Left ventricle myocardium inferior (tissue), 1 donor: ENCODE data around the gene UNC13A. TPM values are rescaled to one million over a fixed set of nuclear protein-coding genes. Genes with fewer than 3 reads are reported as not detected.
"Not testable (repeated sequence)": the region's sequence is repeated elsewhere in the genome, so short reads cannot be mapped to it uniquely, and the experiment has no call there.

Experiments
- DNase-seq: peaks from one replicate; pipeline ENCODE4 v3.0.0-alpha.2; 2020
- H3K27ac ChIP-seq: fragments of 200-600 bp; replicated peaks from 2 replicates; pipeline ENCODE4 v1.8.0; 2021
- H3K27me3 ChIP-seq: fragments of 200-600 bp; 2 replicates; pipeline ENCODE4 v1.8.0; 2021; ENCODE audit warnings: low read depth
- H3K36me3 ChIP-seq: fragments of 200-600 bp; 2 replicates; pipeline ENCODE4 v1.8.0; 2021
- H3K4me1 ChIP-seq: fragments of 200-600 bp; 2 replicates; pipeline ENCODE4 v1.8.0; 2021
- H3K4me3 ChIP-seq: fragments of 200-600 bp; 2 replicates; pipeline ENCODE4 v1.8.0; 2021; ENCODE audit warnings: mild to moderate bottlenecking, moderate library complexity
- H3K9me3 ChIP-seq: fragments of 200-600 bp; replicated peaks from 2 replicates; pipeline ENCODE4 v1.8.0; 2021
- CTCF ChIP-seq: fragments of 200-600 bp; IDR thresholded peaks from 2 replicates; pipeline ENCODE4 v1.8.0; 2021; ENCODE audit warnings: antibody characterized with exemption, mild to moderate bottlenecking, borderline replicate concordance
- intact Hi-C: fragments of 100-400 bp; cut with micrococcal nuclease; formaldehyde crosslinking; loops from one replicate; pipeline ENCODE4 v1.11.0; 2022
- total RNA-seq: library from RNA; stranded (reverse); fragmentation: NEBNext Ultra II Directional; extraction: Animal tissue kit (Norgen Biotek cat#: 25700); gene quantifications from one replicate; pipeline ENCODE4 v1.2.1, GENCODE V29; 2021
- donor health status: DM: no; HTN: yes; CAD: no; lungs with severe emphysema.

The UNC13A gene
- total RNA-seq, 1 donor from 2014 or later: 0.05 TPM

- H3K4me1 ChIP-seq: peaks cover 84% of the 10 kb centered on the region
- intact Hi-C loops: no loop called here
These were observed 131.2 kb downstream of the UNC13A start for GRCh38 chr19:17556995-17557394.

GRCh38 chr19:17555929-17556813, 132.0 kb downstream of the UNC13A start:
- intact Hi-C loops: no loop called here
- H3K27me3 ChIP-seq: no peaks in the 10 kb centered on the region
- no peaks in the 10 kb centered on the region for H3K9me3 ChIP-seq
- peak overlapping the region; percentile 95 for H3K27ac ChIP-seq
- H3K4me1 ChIP-seq: peaks cover 78% of the 10 kb centered on the region
- H3K36me3 ChIP-seq: peaks cover 38% of the 10 kb centered on the region
- peak; percentile 70 for DNase-seq
- peak overlapping the region; percentile 86 for H3K4me3 ChIP-seq
- TF ChIP-seq CTCF: no peak

More at GRCh38 chr19:17556995-17557394, 131.2 kb downstream of the UNC13A start:
- Histone ChIP-seq H3K27me3 (no peaks in the 10 kb centered on the region), H3K27ac (peak overlapping the region; percentile 95), H3K9me3 (no peaks in the 10 kb centered on the region), H3K4me3 (peak overlapping the region; percentile 86), H3K36me3 (peaks cover 40% of the 10 kb centered on the region)
- no peak for TF ChIP-seq CTCF
- no peak for DNase-seq

GRCh38 chr19:17555480-17555928, 132.7 kb downstream of the UNC13A start, which contains the start of gene COLGALT1:
Gene COLGALT1 (plus strand): TSS chr19:17555649. CDS start chr19:17555714, 65 bp downstream.
- intact Hi-C loops: no loop called here
- peak within 1 kb of the TSS; percentile 86 for H3K4me3 ChIP-seq

GRCh38 chr19:17554968-17555479, 133.1 kb downstream of the UNC13A start:
- Histone ChIP-seq H3K36me3 (peaks cover 26% of the 10 kb centered on the region), H3K4me3 (peak overlapping the region; percentile 86), H3K27me3 (no peaks in the 10 kb centered on the region), H3K4me1 (peaks cover 67% of the 10 kb centered on the region), H3K9me3 (no peaks in the 10 kb centered on the region), H3K27ac (peak overlapping the region; percentile 95)
- TF ChIP-seq CTCF: no peak
- intact Hi-C loops: no loop called here
- no peak for DNase-seq

More at GRCh38 chr19:17555480-17555928, 132.7 kb downstream of the UNC13A start, which contains the start of gene COLGALT1:
- TF ChIP-seq CTCF: no peak
- Histone ChIP-seq H3K9me3 (no peaks in the 10 kb centered on the region), H3K4me1 (peaks cover 71% of the 10 kb centered on the region), H3K36me3 (peaks cover 31% of the 10 kb centered on the region), H3K27me3 (no peaks in the 10 kb centered on the region), H3K27ac (peak within 1 kb of the TSS; percentile 95)
- peak; percentile 100 for DNase-seq

GRCh38 chr19:17553256-17553655, 134.9 kb downstream of the UNC13A start:
- no peak overlapping the region for H3K4me3 ChIP-seq
- H3K27me3 ChIP-seq: no peaks in the 10 kb centered on the region
- peak overlapping the region; percentile 88 for H3K27ac ChIP-seq
- peak; percentile 73 for DNase-seq
- intact Hi-C loops: no loop called here
- peaks cover 10% of the 10 kb centered on the region for H3K36me3 ChIP-seq
- no peaks in the 10 kb centered on the region for H3K9me3 ChIP-seq
- no peak for TF ChIP-seq CTCF
- peaks cover 51% of the 10 kb centered on the region for H3K4me1 ChIP-seq

GRCh38 chr19:17552735-17553134, 135.4 kb downstream of the UNC13A start:
- H3K27me3 ChIP-seq, intact Hi-C loops, H3K9me3 ChIP-seq, H3K4me3 ChIP-seq, H3K36me3 ChIP-seq, DNase-seq: not testable (repeated sequence)
- peak overlapping the region; percentile 88 for H3K27ac ChIP-seq
- H3K4me1 ChIP-seq: peaks cover 49% of the 10 kb centered on the region
